GM11168 (cell line): ENCODE data around the gene CD300LF.

Source experiments
- in situ Hi-C: fragments of 300-500 bp; cut with MboI; formaldehyde crosslinking; loops from one replicate; pipeline ENCODE4 v1.12.0; 2022; ENCODE audit warnings: low sequenced_read_pairs; ENCODE audit not compliant: unreplicated experiment

CD300LF gene

DNA sequence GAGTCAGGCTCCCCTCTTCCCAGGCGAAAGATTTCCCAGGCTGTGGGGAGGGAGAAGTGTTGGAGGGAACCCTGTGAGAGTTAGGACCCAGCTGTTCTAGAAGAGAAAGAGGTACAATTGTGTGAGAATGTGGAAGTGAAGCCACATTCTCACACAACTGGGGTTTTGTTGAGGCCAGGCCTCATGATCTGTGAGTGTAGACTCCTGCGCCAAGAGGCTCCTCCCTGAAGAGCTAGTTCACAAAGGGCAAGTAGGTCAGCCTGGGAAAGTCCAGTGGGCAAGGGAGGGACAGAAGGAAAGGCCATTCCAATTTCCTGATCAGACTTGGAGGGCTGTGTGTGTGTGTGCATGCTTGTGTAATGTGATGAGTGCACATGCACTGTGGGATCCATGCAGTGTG, 15.2 kb downstream of the CD300LF start:
- in situ Hi-C loops: no loop called here

DNA sequence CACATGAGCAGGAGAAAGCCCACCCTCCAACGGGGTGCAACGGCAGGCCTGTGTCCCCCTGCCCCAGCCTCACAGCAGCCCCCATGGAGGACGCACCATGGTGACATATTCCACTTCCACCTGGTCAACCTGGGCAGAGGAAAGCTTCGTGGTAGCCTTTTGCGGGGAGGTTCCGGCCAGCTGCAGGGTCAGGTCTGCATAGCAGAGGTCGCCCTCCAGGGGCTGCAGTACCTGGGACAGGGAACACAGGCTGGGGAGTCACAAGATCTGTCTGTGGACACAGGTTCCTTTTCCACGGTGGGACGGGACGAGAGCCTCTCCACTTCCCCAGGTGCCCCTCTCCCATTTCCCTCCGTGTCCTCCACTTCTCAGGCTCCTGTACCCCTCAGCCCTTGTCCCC, 17.1 kb downstream of the CD300LF start:
- in situ Hi-C loops: no loop called here

DNA sequence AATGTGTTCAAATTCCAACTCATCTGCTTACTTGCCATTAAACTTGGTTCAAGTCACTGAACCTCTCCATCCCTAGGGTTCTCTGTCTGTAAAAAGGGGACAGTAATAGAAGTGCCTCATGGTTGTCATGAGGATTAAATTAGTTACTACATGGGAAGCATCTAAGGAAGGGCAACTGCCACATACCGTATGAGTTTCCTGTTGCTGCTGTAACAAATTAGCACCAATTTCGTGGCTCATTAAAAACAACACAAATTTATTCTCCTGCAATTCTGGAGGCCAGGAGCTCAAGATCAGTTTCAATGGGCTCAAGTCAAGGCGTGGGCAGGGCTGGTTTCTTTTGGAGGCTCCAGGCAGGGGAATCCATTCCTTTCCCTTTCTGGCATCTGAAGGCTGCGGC, 18.6 kb downstream of the CD300LF start:
- in situ Hi-C loops: no loop called here

DNA sequence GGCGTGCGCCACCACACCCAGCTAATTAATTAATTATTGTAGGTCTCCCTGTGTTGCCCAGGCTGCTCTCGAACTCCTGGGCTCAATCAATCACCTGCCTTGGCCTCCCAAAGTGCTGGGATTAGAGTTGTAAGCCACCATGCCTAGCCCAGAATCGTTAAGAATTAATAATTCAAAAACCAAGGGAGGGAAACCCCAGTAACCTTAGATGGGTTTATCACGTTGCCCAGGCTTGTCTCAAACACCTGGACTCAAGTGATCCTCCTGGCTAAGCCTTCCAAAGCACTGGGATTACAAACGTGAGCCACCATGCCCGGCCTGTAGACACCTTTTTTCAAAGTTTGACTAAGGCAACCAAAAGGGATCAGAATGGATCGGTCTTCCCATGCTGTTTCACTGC, 21.6 kb downstream of the CD300LF start:
- in situ Hi-C loops: no loop called here

DNA sequence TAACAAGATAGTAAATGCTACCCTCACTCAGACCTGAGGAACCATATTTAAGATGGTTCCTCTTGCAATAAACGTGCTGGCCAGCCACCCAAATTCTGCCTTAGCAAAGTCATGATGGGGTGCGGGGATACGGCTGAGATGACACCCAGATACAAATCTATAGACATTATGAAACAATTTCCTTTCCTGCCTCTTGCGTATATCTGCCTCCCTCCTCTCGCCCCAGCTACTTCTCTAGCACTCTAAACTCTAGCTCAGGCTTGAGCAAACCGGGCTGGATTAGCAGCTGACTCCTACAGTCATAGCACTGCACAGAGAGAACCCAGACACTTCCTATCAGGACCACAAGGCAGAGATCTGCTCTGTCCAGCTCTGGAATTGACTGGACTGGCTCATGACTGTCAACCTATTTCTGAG, 22.3 kb downstream of the CD300LF start:
- in situ Hi-C loops: no loop called here

DNA sequence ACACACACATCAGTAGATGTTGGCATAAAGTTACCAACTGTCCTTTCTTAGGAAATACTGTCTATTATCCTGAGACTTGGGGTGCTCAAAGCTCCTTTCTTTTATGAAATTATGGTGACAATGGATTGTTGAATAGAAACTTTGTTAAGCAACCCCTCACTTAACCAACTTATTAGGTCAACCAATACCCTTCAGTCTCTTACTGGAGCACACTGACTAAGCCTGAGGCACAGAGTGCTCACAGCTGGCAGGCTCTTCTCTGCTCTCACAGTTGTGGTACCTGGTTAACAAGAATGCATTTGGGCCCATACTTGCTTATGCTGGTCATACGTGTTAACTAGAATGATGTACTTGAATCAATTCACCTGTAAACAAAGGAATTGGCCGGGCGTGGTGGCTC, 24.8 kb downstream of the CD300LF start:
- in situ Hi-C loops: no loop called here

DNA sequence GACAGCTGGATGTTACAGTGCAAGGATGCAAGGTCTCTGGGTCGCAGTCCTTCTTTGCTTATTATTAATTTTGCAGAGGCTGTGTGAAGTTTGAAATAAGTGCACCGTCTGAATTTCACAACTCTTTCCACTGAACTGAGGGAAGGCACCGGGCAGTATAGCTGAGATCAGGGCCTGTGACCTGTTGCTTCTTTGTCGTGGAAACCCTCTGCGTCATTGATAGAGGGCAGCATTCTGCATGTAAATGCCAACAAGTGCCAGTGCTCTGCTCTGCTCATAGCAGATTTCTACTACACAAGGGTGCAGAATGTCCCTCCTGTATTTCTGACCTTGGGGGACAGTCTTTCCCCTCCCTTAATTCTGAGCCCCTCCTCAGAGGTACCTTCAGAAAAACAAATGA, 26.0 kb downstream of the CD300LF start:
- in situ Hi-C loops: no loop called here

DNA sequence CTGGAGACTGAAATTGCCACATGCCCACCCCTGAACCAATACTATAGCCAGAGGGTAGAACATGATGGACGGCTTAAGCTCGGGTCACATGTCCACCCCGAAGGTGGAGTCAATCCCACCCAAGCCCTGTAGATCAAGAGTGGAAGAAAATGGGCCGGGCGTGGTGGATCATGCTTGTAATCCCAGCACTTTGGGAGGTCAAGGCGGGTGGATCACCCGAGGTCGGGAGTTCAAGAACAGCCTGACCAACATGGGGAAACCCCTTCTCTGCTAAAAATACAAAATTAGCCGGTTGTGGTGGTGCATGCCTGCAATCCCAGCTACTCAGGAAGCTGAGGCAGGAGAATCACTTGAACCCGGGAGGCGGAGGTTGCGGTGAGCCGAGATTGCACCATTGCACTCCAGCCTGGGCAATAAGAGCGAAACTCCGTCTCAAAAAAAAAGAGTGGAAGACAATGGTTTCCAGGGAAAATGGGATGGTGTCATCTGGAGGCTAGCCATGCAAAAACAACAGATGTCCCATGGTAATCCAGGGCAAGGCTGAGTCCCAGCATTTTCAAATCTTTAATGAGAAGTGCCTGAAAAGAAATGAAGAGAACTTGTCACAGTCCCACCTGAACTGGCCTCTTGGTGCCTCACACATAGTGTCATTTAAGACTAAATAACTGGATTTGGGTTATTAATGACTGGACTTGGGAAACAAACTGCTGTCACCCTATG, 30.1 kb downstream of the CD300LF start:
- in situ Hi-C loops: no loop called here

DNA sequence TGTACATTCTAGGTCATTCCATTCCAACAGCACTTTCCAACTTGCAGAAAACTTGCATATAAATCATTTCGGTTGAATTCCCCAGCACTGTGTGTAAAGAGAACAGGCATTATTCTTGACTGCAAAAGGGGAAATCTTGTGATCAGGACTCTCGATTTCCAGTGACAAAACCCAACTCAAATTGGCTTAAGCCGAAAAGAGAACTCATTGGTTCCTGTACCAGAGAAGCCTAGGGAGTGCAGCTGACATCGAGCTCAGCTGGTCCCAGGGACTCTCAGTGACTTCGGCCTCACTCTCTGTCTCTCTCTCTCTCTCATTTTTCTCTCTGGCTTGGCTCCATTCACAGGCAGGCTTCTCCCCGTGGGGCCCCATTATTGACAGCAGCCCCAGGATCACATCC, 30.7 kb downstream of the CD300LF start:
- in situ Hi-C loops: no loop called here

DNA sequence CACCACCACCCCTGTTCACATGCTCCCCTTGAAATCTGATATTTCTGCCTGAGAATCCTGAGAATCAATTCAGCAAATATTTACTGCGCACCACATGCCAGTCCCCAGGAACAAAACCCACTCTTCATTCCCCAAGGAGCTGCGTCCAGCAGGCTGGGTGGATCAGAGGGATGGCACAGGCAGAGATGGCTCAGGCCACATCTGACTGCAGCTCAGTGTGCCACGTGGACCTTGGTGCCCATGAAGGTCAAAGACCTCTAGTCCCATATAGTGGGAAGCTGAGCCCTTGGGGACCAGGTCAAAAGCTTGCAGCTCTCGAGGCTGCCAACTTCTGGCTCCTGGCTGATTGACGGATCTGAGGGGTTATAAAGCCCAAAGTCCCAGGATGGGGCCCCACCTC, 31.8 kb downstream of the CD300LF start:
- in situ Hi-C loops: no loop called here

DNA sequence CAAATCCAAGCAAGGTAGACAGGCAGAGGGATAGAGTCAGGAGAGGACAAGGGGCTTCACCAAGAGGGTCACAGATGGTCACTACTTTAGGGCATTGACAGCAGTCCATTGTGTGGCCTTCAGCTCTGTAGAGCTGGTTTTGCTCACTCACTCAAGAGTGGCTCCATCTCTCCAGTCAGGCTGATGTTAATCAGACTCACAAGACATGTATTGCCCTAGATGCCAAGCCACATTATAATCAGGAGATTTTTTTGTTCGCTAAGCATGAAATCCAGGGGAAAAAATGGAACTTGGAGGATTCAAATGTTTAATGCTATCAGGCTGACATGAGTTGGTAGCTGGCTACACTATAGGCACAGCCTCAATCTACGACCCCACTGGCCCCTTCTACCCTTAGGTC, 32.5 kb downstream of the CD300LF start:
- in situ Hi-C loops: no loop called here

DNA sequence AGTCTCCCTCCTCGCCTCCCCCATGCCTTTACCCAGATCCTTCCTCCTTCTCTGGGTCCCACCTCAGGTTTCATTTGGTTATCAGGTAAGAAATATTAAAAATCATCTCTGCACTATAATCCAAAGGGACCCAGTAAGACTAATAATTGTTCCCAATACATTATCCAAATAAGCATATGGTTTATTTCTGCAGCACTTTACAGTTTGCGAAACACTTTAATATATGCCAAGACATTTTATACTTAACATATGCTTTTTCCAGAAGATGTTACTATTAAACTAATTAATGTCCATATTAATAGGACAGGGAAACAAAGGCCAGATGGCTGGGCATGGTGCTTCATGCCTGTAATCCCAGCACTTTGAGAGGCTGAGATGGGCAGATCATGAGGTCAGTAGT, 33.3 kb downstream of the CD300LF start:
- in situ Hi-C loops: no loop called here

DNA sequence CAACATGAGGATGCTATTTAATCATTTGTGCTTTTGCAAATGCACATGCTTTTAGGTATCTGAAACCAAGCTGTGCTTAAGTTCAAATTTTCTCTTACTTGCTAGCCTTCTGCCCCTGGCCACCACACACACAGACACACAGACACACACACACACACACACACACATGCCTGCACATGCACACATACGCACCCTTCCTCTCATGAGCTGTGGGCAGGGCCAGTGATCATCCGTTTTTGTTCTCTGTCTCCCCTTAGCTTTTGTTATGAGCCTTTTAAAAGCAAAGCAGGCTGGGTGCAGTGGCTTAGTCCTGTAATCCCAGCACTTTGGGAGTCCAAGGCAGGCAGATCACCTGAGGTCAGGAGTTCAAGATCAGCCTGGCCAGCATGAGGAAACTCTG, 34.2 kb downstream of the CD300LF start:
- in situ Hi-C loops: no loop called here

DNA sequence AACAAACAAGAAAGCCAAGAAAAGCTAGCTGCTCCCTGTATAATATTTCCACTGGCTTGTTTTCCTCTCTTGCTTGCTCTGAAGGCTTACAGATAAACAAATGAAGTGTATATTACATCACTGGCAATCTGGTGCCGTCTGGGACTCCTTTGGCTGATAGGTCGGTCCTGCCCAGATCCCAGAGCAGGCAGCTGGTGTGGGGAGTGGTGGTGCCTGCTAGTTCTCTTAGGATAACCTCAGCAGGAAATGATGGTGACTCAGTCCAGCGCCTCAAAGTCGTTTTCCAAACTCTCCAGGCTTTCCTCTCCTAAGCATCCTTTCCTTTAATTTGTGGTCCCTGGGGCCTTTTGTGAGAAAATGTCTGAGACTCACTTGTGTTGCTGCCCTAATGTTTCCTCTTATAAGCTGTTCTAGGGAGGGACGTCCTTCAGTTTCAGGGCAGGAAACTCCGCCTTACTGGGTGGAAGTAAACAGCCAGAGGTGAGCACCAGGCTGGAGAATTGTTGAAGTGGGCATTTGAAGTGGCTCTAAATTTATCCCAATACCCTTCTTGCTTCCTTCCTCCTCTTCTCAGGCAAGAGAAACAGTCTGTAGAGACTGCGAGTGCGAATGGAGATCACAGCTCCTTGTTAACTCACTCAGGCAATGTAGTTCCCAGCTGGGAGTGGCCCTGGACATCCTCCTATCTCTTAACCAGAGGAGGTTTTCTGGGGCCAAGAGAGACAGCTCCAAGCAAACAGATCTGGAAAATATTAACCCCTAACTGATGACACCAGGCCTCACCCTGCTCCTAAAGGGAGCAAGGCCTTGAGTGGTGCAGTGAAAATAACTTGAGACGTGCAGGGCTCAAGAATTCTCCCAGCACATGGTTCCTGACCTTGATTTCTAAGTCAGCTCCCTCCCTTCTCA, 34.9 kb downstream of the CD300LF start:
- in situ Hi-C loops: no loop called here

DNA sequence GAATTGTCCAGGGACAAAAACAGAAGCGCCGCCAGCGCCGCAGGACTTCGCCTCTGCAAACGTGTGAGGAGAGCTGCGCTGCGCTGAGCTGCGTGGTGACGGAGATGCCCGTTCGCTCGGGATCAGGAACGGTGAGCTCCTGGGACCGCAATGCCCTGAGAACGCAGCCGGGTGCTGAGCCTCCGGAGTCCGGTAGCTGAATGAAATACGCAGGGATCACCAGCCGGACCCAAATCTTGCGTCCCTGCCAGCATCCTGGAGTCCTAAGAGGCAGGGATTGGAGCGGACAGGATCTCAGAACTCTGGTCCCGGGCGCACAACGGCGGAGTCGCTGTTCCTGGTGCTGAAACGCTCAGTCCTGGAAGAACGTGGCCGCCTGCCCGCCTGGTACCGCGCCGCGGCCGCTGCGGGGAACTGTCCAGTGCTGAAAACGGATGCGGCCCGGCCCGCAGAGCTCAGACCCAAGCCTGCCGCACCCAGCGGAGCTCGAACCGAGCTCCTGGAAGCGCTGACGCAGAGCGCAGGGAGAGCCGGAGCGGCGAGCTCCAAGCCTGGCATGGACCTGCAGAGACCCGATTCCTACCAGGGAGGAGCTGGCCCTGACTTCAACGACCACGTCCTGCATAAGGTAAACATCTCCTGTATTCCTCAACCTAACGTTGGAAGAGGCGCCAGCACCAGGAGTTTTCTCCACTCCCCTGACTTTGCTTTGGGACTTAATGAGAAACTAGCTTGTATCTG, 41.5 kb downstream of the CD300LF start:
- in situ Hi-C loops: no loop called here

DNA sequence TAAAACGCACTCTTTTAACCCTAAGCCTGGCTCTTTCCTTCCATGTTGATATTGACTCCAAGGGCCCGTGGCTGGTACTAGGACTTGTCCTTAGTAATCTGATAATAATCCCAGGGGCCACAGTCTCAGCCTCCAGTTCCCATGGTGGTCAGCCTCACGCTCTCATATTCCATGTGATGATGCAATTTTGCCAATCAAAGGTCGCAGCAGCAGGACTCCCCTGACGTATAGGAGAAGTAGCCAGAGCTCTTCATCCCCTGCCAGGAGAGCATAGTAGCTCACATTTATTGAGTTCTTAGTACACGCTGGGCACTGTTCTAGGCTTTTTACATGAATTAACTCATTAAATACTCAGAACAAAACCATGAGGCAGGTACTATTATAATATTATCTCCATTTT, 42.4 kb downstream of the CD300LF start:
- in situ Hi-C loops: no loop called here

DNA sequence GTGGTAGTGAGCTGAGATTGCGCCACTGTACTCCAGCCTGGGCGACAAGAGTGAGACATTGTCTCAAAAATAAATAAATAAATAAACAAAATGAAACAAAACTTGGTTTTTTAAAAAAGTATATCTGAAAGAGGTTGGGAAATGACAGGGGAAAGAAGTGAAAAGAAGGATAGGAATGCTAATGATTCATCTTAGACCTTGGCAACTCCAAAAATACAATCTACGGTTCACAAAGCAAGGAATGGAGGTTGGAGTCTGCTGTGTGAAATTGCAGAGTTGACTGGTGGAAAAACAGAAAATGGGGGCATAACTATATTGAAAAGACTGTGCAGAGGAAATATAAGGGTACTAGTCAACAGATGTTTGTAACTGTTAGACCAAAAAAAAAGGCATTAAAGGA, 49.2 kb downstream of the CD300LF start:
- in situ Hi-C loops: no loop called here

DNA sequence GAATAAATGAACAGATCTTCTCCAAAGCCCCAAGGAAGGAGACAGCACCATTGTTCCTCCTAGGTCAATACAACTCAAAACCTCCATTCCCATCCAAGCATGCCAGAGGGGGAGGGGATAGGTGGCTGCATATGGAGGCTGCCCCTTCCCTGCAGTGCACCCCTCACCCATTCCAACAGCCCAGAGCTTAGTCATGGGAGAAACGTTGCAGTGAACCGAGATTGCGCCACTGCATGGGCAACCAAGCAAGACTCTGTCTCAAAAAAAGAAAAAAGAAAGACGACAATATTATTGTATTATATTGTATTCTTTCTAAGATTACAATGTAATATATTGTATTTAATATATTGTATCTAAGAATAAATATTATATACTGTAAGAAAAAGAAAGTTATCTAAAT, 52.8 kb downstream of the CD300LF start:
- in situ Hi-C loops: loop anchor here (5.0 kb wide), 1 partner anchor 77 kb away; the partner anchor contains the start of gene RAB37

DNA sequence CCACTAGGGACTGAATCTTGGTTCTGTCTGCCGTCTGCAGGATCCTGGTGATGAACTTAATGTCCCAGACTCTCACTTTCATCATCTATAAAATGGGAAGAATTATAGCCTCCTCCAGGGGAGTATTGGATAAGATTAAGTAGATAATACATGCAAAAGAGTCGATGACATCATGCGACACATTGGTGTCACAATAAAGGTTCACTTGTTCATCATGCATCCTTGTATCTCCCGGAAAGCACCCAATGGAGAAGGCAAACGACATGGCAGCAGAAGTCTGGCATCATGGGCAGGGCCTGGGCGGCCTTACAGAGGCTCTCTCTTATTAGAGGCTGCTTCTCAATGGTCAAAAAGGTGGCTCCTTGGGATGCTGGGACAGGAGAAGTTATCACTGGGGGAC, 54.1 kb downstream of the CD300LF start:
- in situ Hi-C loops: loop anchor here (5.0 kb wide), 1 partner anchor 79 kb away; the partner anchor contains the start of gene RAB37

DNA sequence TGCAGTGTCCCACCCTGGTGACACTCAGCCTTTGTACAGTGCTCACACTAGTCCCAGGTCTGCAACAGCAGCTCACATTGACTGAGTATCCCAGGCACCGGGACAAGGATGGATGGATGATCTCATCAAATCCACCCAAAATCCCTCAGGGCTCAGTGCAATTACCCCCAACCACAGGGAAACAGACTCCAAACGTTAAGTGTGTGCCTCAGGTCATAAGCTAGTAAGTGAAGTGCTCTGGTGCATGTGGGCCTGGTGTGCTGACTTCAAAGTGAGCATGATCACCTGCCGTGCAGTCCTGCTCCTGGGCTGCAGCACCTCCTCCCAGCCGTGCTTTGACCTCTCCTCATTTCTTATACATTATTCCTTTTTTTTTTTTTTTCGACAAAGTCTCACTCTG, 58.0 kb downstream of the CD300LF start:
- in situ Hi-C loops: loop anchor here (5.0 kb wide), 1 partner anchor 83 kb away; the partner anchor contains the start of gene RAB37

DNA sequence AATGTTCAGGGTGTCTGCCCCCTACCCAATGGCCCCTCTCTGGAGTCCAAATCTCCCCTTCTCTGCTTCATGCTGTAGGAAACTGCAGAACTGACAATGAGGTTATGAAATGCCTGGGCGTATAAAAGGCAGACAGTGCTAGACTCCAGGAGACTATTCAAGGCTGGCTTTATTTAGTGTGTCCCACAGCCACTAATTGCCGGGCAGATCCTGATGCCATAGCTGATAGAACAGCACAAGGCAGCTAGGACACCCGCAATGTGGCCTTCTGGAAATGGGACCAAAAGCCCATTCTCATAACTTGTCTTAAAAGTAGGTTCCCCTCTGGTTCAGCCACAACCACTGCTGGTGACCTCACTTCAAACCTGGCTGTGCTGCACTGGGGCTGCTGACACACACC, 60.7 kb downstream of the CD300LF start:
- in situ Hi-C loops: no loop called here
